ENCODE measurements around the gene CAMKMT. TPM values are rescaled to one million over a fixed set of nuclear protein-coding genes. Genes with fewer than 3 reads are reported as not detected.

CAMKMT gene
- total and polyA plus RNA-seq, 9 of the 15 experiments (the other 6 are each of a cell fraction or from before 2014, with no cell fraction given): 1.6 to 15.3 (median 7.4) TPM

DNA sequence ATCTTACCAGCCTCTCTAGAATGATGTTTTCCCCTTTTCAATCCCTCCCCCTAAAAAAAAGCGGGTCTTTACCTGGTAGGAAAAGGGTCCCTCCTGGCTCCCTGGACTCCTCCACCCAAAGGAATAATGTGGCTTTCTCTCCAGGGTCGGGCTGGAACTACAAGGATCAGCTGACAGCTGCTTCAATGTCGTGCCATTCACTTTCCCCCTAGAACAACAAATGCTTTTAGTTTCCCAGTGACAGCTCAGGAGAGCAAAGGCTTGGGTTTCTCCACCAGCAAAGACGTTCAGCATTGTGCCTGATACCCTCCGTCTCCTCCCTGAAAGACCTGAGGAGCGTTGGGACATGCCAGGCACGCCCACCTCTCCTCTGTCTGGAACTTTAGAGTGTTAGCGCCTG is 405.9 kb downstream of the CAMKMT start (continued):
- TF ChIP-seq TCF3 (CRISPR knock-in tag; IDR thresholded peaks at IDR 0.05) (no peak), SAFB (IDR thresholded peaks at IDR 0.05; ENCODE audit: borderline replicate concordance, low read depth, low read length) (no peak)
- TF ChIP-seq, protein P1, sequence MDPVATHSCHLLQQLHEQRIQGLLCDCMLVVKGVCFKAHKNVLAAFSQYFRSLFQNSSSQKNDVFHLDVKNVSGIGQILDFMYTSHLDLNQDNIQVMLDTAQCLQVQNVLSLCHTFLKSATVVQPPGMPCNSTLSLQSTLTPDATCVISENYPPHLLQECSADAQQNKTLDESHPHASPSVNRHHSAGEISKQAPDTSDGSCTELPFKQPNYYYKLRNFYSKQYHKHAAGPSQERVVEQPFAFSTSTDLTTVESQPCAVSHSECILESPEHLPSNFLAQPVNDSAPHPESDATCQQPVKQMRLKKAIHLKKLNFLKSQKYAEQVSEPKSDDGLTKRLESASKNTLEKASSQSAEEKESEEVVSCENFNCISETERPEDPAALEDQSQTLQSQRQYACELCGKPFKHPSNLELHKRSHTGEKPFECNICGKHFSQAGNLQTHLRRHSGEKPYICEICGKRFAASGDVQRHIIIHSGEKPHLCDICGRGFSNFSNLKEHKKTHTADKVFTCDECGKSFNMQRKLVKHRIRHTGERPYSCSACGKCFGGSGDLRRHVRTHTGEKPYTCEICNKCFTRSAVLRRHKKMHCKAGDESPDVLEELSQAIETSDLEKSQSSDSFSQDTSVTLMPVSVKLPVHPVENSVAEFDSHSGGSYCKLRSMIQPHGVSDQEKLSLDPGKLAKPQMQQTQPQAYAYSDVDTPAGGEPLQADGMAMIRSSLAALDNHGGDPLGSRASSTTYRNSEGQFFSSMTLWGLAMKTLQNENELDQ (CRISPR knock-in tag; IDR thresholded peaks at IDR 0.05; ENCODE audit: borderline replicate concordance): no peak

DNA sequence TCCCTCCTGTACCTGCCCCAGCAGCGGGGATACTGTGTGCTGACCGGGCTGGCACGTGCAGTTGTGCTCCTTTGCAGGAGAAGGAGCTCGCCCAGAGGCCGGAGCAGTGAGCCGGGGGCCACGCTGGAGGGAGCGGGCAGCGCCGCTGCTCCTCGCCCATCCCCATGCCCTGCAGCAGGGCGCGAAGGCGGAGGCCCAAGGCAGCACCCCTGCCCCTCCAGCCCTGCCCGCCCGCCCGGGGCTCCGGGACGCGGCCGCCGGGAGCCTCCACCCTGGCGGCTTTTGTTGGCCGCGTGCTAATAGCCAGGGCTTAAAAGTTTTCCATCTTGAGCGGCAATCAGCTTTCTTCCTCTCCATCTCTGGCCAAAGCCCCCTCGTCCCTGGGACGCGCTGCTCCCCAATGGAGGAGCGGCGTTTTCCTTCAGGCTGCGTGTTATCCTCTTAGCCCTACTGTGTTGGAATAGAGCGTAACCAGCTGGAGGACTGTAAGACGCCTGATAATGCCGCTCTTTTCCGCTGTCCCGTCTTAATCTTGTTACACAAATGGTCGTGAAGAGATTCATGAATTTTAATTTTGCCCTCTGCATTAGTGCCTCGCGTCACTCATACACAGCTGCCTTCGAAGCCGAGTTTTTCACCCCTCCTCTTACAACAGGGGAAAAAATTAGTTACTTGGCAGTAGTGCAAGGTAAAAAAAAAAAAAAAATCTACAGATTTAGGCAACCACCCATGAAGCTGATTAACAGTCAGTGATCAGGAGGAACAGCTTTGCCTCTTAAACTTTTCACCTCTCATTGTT is 406.9 kb downstream of the CAMKMT start:
- Histone ChIP-seq H3K4me2 (ENCODE audit: insufficient read depth, low read length) (no peak overlapping the region), H2AFZ (ENCODE audit: low read depth, low read length) (no peak overlapping the region), H3K4me1 (replicated peaks in 1 of 2; ENCODE audit: control insufficient read depth in 2 of 2, insufficient read depth in 2 of 2, low read length in 2 of 2) (peaks cover 0 to 3% of the 10 kb centered on the region in 2 experiments; a peak in 1 of 5 replicates), H3K9me1 (ENCODE audit: control insufficient read depth, insufficient read depth, low read length) (no peaks in the 10 kb centered on the region), H3K9ac (ENCODE audit: insufficient read depth in 1 of 2, low read depth in 2 of 2, low read length in 2 of 2) (no peak overlapping the region), H3K9me3 (replicated peaks; ENCODE audit: control insufficient read depth, insufficient read depth, low read depth, low read length) (no peaks in the 10 kb centered on the region), H3K27ac (ENCODE audit: extremely low read depth, low read depth, low read length) (no peak overlapping the region), H4K20me1 (replicated peaks; ENCODE audit: control insufficient read depth, insufficient read depth, low read length) (no peaks in the 10 kb centered on the region), H3K4me3 (no peak overlapping the region), H3K79me2 (ENCODE audit: control insufficient read depth, insufficient read depth, low read length) (no peaks in the 10 kb centered on the region), H3K27me3 (ENCODE audit: control insufficient read depth in 2 of 2, insufficient read depth in 2 of 2, low read length in 2 of 2) (peaks cover 14 to 17% of the 10 kb centered on the region in 2 experiments; a peak in 4 of 5 replicates), H3K36me3 (ENCODE audit: control insufficient read depth, insufficient read depth, low read length) (no peaks in the 10 kb centered on the region)
- ChIA-PET POLR2A (interaction anchor here (0.7 kb wide), 1 partner anchor 1051 kb away, joined by 3 read pairs; no protein-coding TSS in a partner anchor), CTCF (ENCODE audit: low intra/inter-chr PET ratio) (no interaction called here)
- ATAC-seq: no peak
- TF ChIP-seq TAF7 (tag; IDR thresholded peaks at IDR 0.05): no peak
- TF ChIP-seq ZNF444 (CRISPR knock-in tag; IDR thresholded peaks at IDR 0.05): no peak
- no peak for TF ChIP-seq TARDBP (IDR thresholded peaks at IDR 0.05)
- no peak for TF ChIP-seq BMI1 (IDR thresholded peaks at IDR 0.05; ENCODE audit: low read length)
- no peak for TF ChIP-seq CBFB (CRISPR knock-in tag; IDR thresholded peaks at IDR 0.05)
- no peak for TF ChIP-seq RFX7 (CRISPR knock-in tag; IDR thresholded peaks at IDR 0.05)
- TF ChIP-seq FOXP1 (CRISPR knock-in tag; IDR thresholded peaks at IDR 0.05): no peak
- no peak for FAIRE-seq
- DNase-seq (ENCODE audit: extremely low read depth in 1 of 4, low spot score in 3 of 4): no peak
- in situ Hi-C loops (cut with MboI): no loop called here
- intact Hi-C loops (cut with micrococcal nuclease): no loop called here
- 27% methylated on average over 28 of the region's 42 CpGs for WGBS (ENCODE audit: insufficient coverage, low coverage, missing lambda C conversion rate)
- BruUV-seq (replicated peaks): no TSS peak
